IPS DF 6.9 (cell line): Measurements from ENCODE around the gene ZNF579.

ENCODE experiments used
- DNase-seq: peaks from one replicate; pipeline ENCODE4 v3.0.0-alpha.2; 2013; ENCODE audit warnings: low read depth, low spot score
- H3K27ac ChIP-seq: one replicate; pipeline ENCODE4 v1.5.1; 2013; ENCODE audit warnings: low read length, control low read depth
- H3K27me3 ChIP-seq: 2 replicates; pipeline ENCODE4 v1.6.1; 2013; ENCODE audit warnings: mild to moderate bottlenecking, low read length; ENCODE audit not compliant: control insufficient read depth, insufficient read depth
- H3K36me3 ChIP-seq: 2 replicates; pipeline ENCODE4 v1.6.1; 2013; ENCODE audit warnings: low read length; ENCODE audit not compliant: control insufficient read depth, insufficient read depth
- H3K4me1 ChIP-seq: 2 replicates; pipeline ENCODE4 v1.6.1; 2013; ENCODE audit warnings: low read length; ENCODE audit not compliant: control insufficient read depth, insufficient read depth
- H3K4me3 ChIP-seq: 2 replicates; pipeline ENCODE4 v1.5.1; 2013; ENCODE audit warnings: mild to moderate bottlenecking, low read length
- H3K9me3 ChIP-seq: 2 replicates; pipeline ENCODE4 v1.6.1; 2013; ENCODE audit warnings: low read length, inconsistent platforms; ENCODE audit not compliant: control insufficient read depth, insufficient read depth
- whole genome bisulfite sequencing: extraction: QIAGEN DNeasy Blood & Tissue Kit; methylation state at CpG from one replicate; pipeline ENCODE4 v1.1.7; 2013; ENCODE audit warnings: mixed read lengths, missing lambda C conversion rate; ENCODE audit not compliant: insufficient read length, insufficient coverage; 5-methylcytosine and 5-hydroxymethylcytosine counted together

The ZNF579 gene

DNA sequence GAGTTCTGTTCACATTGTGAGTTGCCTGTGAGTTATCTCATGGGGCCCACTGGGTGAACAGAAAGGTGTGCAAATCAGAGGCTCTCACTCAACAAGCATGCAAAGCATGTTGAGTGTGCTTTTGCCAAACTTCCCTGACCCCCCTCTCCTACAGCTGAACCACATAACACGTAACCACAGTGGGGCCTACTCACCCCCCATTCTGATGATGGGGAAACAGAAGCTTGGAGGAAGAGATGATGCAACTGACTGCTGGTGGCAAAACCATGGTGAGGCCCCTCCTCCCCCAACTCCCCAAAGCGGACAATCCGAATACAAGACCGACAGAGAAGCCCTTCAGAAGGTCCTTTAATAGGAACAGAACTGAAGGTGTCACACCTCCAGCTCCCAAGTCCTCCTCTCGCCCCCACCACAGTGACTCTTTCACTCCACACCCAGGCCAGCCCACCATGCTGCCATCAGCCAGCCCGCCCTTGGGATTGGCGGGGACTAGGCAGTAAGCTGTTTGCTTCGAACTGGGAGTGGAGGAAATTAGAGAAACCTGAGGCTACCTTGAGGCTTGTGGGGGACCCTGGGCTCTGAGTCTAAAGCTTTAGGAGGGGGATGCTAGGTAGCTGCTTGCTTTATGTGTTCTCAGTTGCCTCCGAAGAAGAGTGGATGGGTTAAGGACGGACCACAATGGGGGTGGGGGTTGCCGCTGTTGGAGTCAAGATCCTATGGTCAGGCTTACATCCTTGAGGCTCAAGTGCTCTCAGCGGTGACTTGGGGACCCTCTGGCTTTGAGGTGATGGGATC lies 40.0 kb upstream of the ZNF579 start:
- no peak for DNase-seq
- no peak overlapping the region for H3K4me3 ChIP-seq
- H3K9me3 ChIP-seq, result no peaks in the 10 kb centered on the region
- no peak overlapping the region for H3K27ac ChIP-seq
- no CpG with 5 or more reads among the region's 12 CpGs for WGBS
- no peaks in the 10 kb centered on the region for H3K27me3 ChIP-seq
- no peaks in the 10 kb centered on the region for H3K4me1 ChIP-seq
- H3K36me3 ChIP-seq, result peaks cover 11% of the 10 kb centered on the region

DNA sequence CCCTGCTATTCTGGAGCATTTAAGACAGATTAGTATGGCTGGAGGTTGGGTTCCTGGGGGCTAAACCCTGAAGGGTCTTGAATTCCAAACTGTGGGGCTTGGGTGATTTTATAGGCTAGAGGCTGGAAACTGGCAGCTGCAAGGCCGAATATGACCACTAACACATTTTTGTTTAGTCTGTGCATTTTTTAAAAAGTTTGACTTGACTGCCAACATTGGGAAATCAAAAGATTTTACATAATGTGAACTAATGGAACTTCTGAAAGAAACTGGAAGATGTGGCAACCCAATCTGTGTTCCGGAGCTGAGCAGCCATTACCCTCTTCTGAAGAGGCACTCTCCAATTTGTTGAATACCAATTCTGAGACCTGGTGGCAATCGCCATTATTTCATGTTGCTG lies 38.6 kb upstream of the ZNF579 start:
- Histone ChIP-seq H3K27ac (no peak overlapping the region), H3K9me3 (no peaks in the 10 kb centered on the region), H3K4me3 (no peak overlapping the region), H3K27me3 (no peaks in the 10 kb centered on the region), H3K36me3 (peaks cover 22% of the 10 kb centered on the region), H3K4me1 (no peaks in the 10 kb centered on the region)
- DNase-seq, result no peak
- no CpG with 5 or more reads among the region's 3 CpGs for WGBS

DNA sequence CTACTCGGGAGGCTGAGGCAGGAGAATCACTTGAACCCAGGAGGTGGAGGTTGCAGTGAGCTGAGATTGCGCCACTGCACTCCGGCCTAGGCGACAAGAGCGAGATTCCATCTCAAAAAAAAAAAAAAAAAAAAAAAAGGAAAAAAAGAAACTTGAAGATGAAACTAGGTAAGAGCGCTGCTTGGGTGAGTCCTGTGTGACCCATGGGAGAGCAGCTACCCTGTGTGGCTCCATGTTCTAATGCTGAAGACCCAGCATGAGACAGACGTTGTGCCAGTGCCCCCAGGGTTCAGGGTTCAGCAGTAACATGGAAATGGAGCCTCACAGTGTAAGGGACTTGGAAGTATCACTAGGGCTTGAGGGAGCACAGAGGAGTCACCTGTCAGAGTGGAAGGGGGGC lies 37.8 kb upstream of the ZNF579 start:
- no peak for DNase-seq
- Histone ChIP-seq H3K4me1 (no peaks in the 10 kb centered on the region), H3K36me3 (peaks cover 27% of the 10 kb centered on the region), H3K4me3 (no peak overlapping the region), H3K27ac (no peak overlapping the region), H3K27me3 (no peaks in the 10 kb centered on the region), H3K9me3 (no peaks in the 10 kb centered on the region)
- WGBS, result no CpG with 5 or more reads among the region's 7 CpGs

DNA sequence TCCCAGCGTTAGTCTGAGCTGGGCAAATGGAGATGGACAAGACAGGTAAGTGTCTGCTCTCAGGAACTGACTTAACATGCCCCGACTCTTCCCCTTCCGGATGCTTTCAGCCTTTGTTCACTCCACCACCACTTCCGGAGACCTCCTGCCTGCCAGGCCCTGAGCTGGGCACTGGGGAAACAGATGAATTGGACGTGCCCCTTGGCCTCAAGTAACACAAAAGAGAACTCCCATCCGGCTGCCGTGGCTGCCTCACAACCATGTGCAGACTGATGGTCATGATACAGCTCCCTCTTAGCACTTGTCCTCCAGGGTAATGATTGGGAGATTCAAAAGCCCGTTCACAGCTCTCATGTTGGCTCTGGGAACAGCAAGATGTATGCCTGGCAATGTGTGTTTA lies 36.8 kb upstream of the ZNF579 start:
- no peak overlapping the region for H3K27ac ChIP-seq
- H3K4me1 ChIP-seq, result no peaks in the 10 kb centered on the region
- H3K27me3 ChIP-seq, result no peaks in the 10 kb centered on the region
- WGBS, result no CpG with 5 or more reads among the region's 8 CpGs
- H3K4me3 ChIP-seq, result no peak overlapping the region
- H3K36me3 ChIP-seq, result peaks cover 27% of the 10 kb centered on the region
- DNase-seq, result no peak
- no peaks in the 10 kb centered on the region for H3K9me3 ChIP-seq

GRCh38 chr19:55616395-55616875 lies 35.8 kb upstream of the ZNF579 start:
- WGBS, result no CpG with 5 or more reads among the region's 38 CpGs
- H3K4me1 ChIP-seq, result no peaks in the 10 kb centered on the region

GRCh38 chr19:55615543-55616394 lies 35.1 kb upstream of the ZNF579 start:
- no CpG with 5 or more reads among the region's 88 CpGs for WGBS
- Histone ChIP-seq H3K4me1 (no peaks in the 10 kb centered on the region), H3K27ac (no peak overlapping the region), H3K27me3 (no peaks in the 10 kb centered on the region), H3K4me3 (no peak overlapping the region), H3K9me3 (no peaks in the 10 kb centered on the region), H3K36me3 (peaks cover 27% of the 10 kb centered on the region)
- DNase-seq, result no peak

More at GRCh38 chr19:55616395-55616875, 35.8 kb upstream of the ZNF579 start:
- H3K27ac ChIP-seq, result no peak overlapping the region
- no peak for DNase-seq
- no peak overlapping the region for H3K4me3 ChIP-seq
- H3K9me3 ChIP-seq, result no peaks in the 10 kb centered on the region
- H3K27me3 ChIP-seq, result no peaks in the 10 kb centered on the region
- peaks cover 27% of the 10 kb centered on the region for H3K36me3 ChIP-seq

DNA sequence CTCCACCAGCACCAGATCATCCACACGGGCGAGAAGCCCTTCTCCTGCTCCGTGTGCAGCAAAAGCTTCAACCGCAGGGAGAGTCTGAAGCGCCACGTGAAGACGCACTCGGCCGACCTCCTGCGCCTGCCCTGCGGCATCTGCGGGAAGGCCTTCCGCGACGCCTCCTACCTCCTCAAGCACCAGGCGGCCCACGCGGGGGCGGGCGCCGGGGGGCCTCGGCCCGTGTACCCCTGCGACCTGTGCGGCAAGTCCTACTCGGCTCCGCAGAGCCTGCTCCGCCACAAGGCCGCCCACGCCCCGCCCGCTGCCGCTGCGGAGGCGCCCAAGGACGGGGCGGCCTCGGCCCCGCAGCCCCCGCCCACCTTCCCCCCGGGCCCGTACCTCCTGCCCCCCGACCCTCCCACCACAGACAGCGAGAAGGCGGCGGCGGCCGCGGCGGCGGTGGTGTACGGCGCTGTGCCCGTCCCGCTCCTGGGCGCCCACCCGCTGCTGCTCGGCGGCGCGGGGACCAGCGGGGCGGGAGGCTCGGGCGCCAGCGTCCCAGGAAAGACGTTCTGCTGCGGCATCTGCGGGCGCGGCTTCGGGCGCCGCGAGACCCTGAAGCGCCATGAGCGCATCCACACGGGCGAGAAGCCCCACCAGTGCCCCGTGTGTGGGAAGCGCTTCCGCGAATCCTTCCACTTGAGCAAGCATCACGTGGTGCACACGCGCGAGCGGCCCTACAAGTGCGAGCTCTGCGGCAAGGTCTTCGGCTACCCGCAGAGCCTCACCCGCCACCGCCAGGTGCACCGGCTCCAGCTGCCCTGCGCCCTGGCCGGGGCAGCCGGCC lies 34.3 kb upstream of the ZNF579 start:
- DNase-seq, result no peak
- H3K4me3 ChIP-seq, result no peak overlapping the region
- no peaks in the 10 kb centered on the region for H3K4me1 ChIP-seq
- WGBS, result no CpG with 5 or more reads among the region's 98 CpGs
- H3K27me3 ChIP-seq, result no peaks in the 10 kb centered on the region
- no peak overlapping the region for H3K27ac ChIP-seq
- no peaks in the 10 kb centered on the region for H3K9me3 ChIP-seq
- peaks cover 27% of the 10 kb centered on the region for H3K36me3 ChIP-seq

DNA sequence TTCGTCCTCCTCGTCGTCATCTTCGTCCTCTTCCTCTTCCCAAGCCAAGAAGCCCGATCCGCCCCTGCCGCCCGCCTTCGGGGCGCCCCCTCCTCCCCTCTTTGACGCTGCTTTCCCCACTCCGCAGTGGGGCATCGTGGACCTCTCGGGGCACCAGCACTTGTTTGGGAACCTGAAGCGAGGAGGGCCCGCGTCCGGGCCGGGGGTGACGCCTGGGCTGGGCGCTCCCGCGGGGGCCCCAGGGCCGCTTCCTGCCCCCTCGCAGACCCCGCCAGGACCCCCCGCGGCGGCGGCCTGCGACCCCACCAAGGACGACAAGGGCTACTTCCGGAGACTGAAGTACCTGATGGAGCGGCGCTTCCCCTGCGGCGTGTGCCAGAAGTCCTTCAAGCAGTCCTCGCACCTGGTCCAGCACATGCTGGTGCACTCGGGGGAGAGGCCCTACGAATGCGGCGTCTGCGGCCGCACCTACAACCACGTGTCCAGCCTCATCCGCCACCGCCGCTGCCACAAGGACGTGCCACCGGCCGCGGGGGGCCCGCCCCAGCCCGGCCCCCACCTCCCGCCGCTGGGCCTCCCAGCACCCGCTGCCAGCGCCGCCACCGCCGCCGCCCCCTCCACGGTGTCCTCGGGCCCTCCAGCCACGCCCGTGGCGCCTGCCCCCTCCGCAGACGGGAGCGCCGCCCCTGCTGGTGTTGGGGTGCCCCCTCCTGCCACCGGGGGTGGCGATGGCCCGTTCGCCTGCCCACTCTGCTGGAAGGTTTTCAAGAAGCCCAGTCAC lies 33.5 kb upstream of the ZNF579 start:
- H3K27ac ChIP-seq, result no peak overlapping the region
- no peak for DNase-seq
- H3K36me3 ChIP-seq, result peaks cover 27% of the 10 kb centered on the region
- H3K9me3 ChIP-seq, result no peaks in the 10 kb centered on the region
- no peak overlapping the region for H3K4me3 ChIP-seq
- no peaks in the 10 kb centered on the region for H3K4me1 ChIP-seq
- 100% methylated on average over 1 of the region's 75 CpGs for WGBS
- H3K27me3 ChIP-seq, result no peaks in the 10 kb centered on the region

DNA sequence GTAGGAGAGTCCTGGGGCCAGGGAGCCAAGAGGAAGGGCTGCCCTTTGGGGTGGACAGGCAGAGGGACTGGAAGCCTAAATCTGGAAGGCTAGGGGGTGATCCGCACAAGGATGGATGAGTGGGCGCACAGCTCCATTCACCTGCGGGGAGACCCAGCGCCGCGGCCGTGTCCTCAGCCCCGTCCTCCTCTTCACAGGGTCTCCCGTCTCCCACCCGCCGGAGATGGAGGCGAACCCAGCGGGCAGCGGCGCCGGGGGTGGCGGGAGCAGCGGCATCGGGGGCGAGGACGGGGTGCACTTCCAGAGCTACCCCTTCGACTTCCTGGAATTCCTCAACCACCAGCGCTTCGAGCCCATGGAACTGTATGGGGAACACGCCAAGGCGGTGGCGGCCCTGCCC lies 32.7 kb upstream of the ZNF579 start:
- no peak for DNase-seq
- H3K4me1 ChIP-seq, result no peaks in the 10 kb centered on the region
- no peak overlapping the region for H3K27ac ChIP-seq
- H3K4me3 ChIP-seq, result no peak overlapping the region
- H3K27me3 ChIP-seq, result no peaks in the 10 kb centered on the region
- H3K36me3 ChIP-seq, result peaks cover 27% of the 10 kb centered on the region
- H3K9me3 ChIP-seq, result no peaks in the 10 kb centered on the region
- WGBS, result no CpG with 5 or more reads among the region's 27 CpGs
